ENCODE measurements around the gene GABRP. TPM values are rescaled to one million over a fixed set of nuclear protein-coding genes. Genes with fewer than 3 reads are reported as not detected.

GABRP gene, protein sequence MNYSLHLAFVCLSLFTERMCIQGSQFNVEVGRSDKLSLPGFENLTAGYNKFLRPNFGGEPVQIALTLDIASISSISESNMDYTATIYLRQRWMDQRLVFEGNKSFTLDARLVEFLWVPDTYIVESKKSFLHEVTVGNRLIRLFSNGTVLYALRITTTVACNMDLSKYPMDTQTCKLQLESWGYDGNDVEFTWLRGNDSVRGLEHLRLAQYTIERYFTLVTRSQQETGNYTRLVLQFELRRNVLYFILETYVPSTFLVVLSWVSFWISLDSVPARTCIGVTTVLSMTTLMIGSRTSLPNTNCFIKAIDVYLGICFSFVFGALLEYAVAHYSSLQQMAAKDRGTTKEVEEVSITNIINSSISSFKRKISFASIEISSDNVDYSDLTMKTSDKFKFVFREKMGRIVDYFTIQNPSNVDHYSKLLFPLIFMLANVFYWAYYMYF
- total RNA-seq (1 to 10 TPM in 2 of 7 donors, under 1 TPM in 3, not detected in 2; 0.13 to 3.9 (median 0.82) TPM), polyA plus RNA-seq (under 1 TPM; 0.17 to 0.24 TPM)
- long read RNA-seq, donor 1, result 0 reads
- long read RNA-seq, donor 2, result 0 reads
- long read RNA-seq, donor 3, result 0 reads

DNA sequence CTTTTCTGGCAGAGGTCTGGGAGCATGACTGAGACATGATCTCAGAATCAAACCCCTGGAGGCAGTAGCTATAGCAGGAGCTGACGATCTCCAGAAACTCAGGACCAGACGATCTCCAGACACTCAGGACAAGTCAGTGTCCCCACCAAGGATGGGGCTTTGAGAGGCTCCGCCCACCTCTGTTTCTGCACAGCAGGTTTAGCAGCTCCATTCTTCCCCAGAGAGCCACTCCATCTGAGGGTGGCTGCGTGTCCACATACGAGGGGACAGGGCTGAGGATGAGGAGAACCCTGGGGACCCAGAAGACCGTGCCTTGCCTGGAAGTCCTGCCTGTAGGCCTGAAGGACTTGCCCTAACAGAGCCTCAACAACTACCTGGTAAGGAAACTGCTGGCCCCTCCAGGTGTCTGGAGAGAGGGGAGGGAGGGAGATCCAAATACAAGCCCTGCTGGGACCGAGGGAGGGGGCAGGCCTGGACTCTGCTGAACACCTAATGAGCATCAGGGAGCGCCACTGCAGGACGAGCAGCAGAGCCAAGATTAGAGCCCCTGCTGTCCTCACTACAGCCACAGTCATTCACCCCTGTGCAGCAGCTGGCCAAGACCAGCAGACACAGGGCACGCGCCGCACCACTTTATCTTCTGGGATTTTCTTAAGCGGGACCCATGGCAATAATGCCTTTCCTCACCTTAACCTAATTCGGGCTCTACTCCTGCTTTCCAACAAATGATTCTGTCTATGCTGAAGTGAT, at the start of gene GABRP:
Gene GABRP (plus strand): TSS at position 228 of the 750 bp plus-strand sequence. CDS start 4,891 bp downstream, outside the sequence.
- H3K9me3 ChIP-seq, result no peaks in the 10 kb centered on the region
- intact Hi-C loops (cut with DNase I), result no loop called here
- DNase-seq, result no peak
- no peaks in the 10 kb centered on the region for H3K27me3 ChIP-seq
- H3K4me3 ChIP-seq, result no peak within 1 kb of the TSS
- H3K27ac ChIP-seq, result no peak within 1 kb of the TSS
- TF ChIP-seq, protein P1, sequence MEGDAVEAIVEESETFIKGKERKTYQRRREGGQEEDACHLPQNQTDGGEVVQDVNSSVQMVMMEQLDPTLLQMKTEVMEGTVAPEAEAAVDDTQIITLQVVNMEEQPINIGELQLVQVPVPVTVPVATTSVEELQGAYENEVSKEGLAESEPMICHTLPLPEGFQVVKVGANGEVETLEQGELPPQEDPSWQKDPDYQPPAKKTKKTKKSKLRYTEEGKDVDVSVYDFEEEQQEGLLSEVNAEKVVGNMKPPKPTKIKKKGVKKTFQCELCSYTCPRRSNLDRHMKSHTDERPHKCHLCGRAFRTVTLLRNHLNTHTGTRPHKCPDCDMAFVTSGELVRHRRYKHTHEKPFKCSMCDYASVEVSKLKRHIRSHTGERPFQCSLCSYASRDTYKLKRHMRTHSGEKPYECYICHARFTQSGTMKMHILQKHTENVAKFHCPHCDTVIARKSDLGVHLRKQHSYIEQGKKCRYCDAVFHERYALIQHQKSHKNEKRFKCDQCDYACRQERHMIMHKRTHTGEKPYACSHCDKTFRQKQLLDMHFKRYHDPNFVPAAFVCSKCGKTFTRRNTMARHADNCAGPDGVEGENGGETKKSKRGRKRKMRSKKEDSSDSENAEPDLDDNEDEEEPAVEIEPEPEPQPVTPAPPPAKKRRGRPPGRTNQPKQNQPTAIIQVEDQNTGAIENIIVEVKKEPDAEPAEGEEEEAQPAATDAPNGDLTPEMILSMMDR (IDR thresholded peaks at IDR 0.05), result no peak
- TF ChIP-seq POLR2A (IDR thresholded peaks at IDR 0.05) (no peak), EP300 (IDR thresholded peaks at IDR 0.05) (no peak)
- WGBS, 3 donors, result 82 to 83% (median 83%) methylated on average over 13 to 14 of the region's 14 CpGs
- no peaks in the 10 kb centered on the region for H3K36me3 ChIP-seq
- no peaks in the 10 kb centered on the region for H3K4me1 ChIP-seq (ENCODE audit: insufficient read depth)

DNA sequence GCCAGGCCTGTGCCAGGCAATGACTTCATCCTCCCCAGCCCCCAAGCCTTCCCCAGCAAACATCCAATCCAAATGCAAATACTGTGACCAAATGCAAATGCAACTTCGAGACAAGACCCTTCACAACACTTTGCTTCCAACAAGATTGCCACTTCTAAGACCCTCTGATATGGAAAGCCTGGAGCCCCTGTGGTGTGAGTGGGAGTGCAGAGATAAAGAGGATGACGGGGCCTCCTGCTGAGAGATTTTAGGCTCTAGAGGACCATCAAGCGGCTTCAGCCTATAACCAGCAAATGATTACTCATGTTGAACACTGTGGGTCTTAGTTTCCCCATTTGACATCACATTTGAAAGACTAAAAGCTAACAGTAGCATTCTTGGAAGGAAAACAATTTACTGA, 46.6 kb upstream of the GABRP start:
- Histone ChIP-seq H3K4me3 (no peak overlapping the region), H3K4me1 (ENCODE audit: insufficient read depth) (no peaks in the 10 kb centered on the region), H3K27me3 (no peaks in the 10 kb centered on the region), H3K27ac (no peak overlapping the region), H3K36me3 (no peaks in the 10 kb centered on the region), H3K9me3 (no peaks in the 10 kb centered on the region)
- intact Hi-C loops (cut with DNase I), result no loop called here
- DNase-seq, result no peak
- 27 to 42% (median 32%) methylated on average over 3 of the region's 3 CpGs for WGBS, 3 donors
- TF ChIP-seq, protein P1 (IDR thresholded peaks at IDR 0.05), result no peak
- no peak for TF ChIP-seq POLR2A (IDR thresholded peaks at IDR 0.05)
- TF ChIP-seq EP300 (IDR thresholded peaks at IDR 0.05), result no peak

DNA sequence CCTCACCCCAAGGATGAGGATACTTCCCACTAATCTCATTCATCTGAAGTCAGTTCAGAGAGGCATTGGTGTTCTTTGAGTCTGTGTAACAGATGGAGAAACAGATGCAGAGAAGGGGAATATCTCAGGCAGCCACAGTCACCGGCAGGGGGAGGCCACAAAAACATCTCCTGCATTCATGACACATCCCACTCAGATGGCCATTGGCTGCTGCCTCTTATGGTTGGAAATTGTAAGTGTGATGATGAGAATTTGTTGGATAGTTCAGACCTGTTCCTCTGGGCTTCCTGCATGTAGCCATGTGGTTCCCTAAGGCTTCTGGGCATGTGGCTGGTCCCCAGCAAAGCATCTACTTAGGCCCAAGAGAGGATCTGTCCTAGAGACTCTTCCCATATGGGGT, 45.9 kb upstream of the GABRP start:
- Histone ChIP-seq H3K9me3 (no peaks in the 10 kb centered on the region), H3K27ac (no peak overlapping the region), H3K36me3 (no peaks in the 10 kb centered on the region), H3K4me3 (no peak overlapping the region), H3K4me1 (ENCODE audit: insufficient read depth) (no peaks in the 10 kb centered on the region), H3K27me3 (no peaks in the 10 kb centered on the region)
- DNase-seq, result no peak
- TF ChIP-seq, protein P1 (IDR thresholded peaks at IDR 0.05), result no peak
- TF ChIP-seq POLR2A (IDR thresholded peaks at IDR 0.05) (no peak), EP300 (IDR thresholded peaks at IDR 0.05) (no peak)
- 76 to 90% (median 87%) methylated on average over 1 of the region's 1 CpG for WGBS, 3 donors
- intact Hi-C loops (cut with DNase I), result no loop called here

DNA sequence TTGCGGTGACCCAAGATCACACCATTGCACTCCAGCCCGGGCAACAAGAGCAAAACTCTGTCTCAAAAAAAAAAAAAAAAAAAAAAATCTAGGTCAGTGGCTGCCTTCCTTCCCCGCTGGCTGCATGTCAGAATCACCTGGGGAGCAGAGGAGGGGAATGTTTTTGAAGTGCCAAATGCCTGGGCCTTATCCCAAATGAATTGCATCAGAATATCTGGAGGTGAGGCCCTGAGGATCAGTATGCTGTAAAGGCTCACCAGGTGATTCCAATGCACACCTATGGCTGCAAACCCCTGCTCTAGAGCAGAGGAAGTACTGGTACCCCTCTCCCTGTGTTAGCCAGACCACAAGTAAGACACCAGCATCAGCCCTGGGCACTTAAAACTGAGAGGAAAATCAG, 44.7 kb upstream of the GABRP start:
- DNase-seq, result no peak
- intact Hi-C loops (cut with DNase I), result no loop called here
- TF ChIP-seq, protein P1 (IDR thresholded peaks at IDR 0.05), result no peak
- TF ChIP-seq EP300 (IDR thresholded peaks at IDR 0.05) (no peak), POLR2A (IDR thresholded peaks at IDR 0.05) (no peak)
- no peaks in the 10 kb centered on the region for H3K4me1 ChIP-seq (ENCODE audit: insufficient read depth)
- H3K27me3 ChIP-seq, result no peaks in the 10 kb centered on the region
- no peak overlapping the region for H3K4me3 ChIP-seq
- WGBS, 3 donors, result 57 to 69% (median 61%) methylated on average over 3 of the region's 3 CpGs
- H3K36me3 ChIP-seq, result no peaks in the 10 kb centered on the region
- no peak overlapping the region for H3K27ac ChIP-seq
- H3K9me3 ChIP-seq, result no peaks in the 10 kb centered on the region
